ENCODE data around the gene IFNK.

GRCh38 chr9:27560457-27560856 is 36.4 kb downstream of the IFNK start:
- no peak for TF ChIP-seq CTCF (IDR thresholded peaks at IDR 0.05)
- TF ChIP-seq POLR2A (IDR thresholded peaks at IDR 0.05) = no peak

All from prostate gland (tissue), 2 donors.